IMR-90 (cell line): ENCODE results near the gene STKLD1. TPM values are rescaled to one million over a fixed set of nuclear protein-coding genes. Genes with fewer than 3 reads are reported as not detected.

Experiments used
- ATAC-seq: fragments of 200-7000 bp; cut with Tn5 transposase; 2 replicates; pipeline ENCODE4 v1.9.1; 2020; ENCODE audit warnings: low read depth, mild to moderate bottlenecking, moderate library complexity
- BruUV-seq: library from RNA; stranded (reverse); fragments of 400-500 nt; replicated peaks from 2 replicates; lab custom pipeline; 2021; lab: Mats Ljungman, UMichigan
- CTCF ChIA-PET: fragments of 300-600 bp; formaldehyde crosslinking; extraction: SDS; loops from one replicate; lab custom pipeline; 2021; ENCODE audit warnings: antibody characterized with exemption; lab: Yijun Ruan, JAX
- POLR2A ChIA-PET: fragments of 300-600 bp; sonication (Branson Sonifier 250); formaldehyde crosslinking; loops from one replicate; lab custom pipeline; 2022; ENCODE audit warnings: antibody characterized with exemption; ENCODE audit not compliant: unreplicated experiment; lab: Charles Lee
- DNase-seq: peaks from one replicate; pipeline ENCODE4 v3.0.0; 2013
- H2AFZ ChIP-seq: replicated peaks from 2 replicates; pipeline ENCODE3; 2013; ENCODE audit warnings: low read length, mild to moderate bottlenecking; ENCODE audit not compliant: poor library complexity
- H2AK5ac ChIP-seq: 2 replicates; pipeline ENCODE4 v1.6.1; 2013; ENCODE audit warnings: low read depth, low read length, inconsistent platforms
- H2AK9ac ChIP-seq: replicated peaks from 2 replicates; pipeline ENCODE3; 2013; ENCODE audit warnings: mild to moderate bottlenecking, low read depth, low read length, moderate library complexity; ENCODE audit not compliant: poor library complexity
- H2BK120ac ChIP-seq: 2 replicates; pipeline ENCODE4 v1.6.1; 2013; ENCODE audit warnings: low read depth, low read length, inconsistent platforms
- H2BK15ac ChIP-seq: 3 replicates; pipeline ENCODE4 v1.6.1; 2013; ENCODE audit warnings: low read depth, low read length, inconsistent platforms
- H2BK20ac ChIP-seq: 2 replicates; pipeline ENCODE4 v1.6.1; 2013; ENCODE audit warnings: low read depth, mild to moderate bottlenecking, inconsistent platforms, low read length, moderate library complexity
- H2BK5ac ChIP-seq: 2 replicates; pipeline ENCODE4 v1.6.1; 2013; ENCODE audit warnings: mild to moderate bottlenecking, low read depth, low read length, inconsistent platforms; ENCODE audit not compliant: poor library complexity, severe bottlenecking
- H3K14ac ChIP-seq: replicated peaks from 2 replicates; pipeline ENCODE4 v1.6.1; 2013; ENCODE audit warnings: low read depth, low read length, inconsistent platforms
- H3K18ac ChIP-seq: 2 replicates; pipeline ENCODE4 v1.6.1; 2013; ENCODE audit warnings: low read depth, low read length, control low read depth
- H3K23ac ChIP-seq: 2 replicates; pipeline ENCODE4 v1.6.1; 2013; ENCODE audit warnings: low read depth, low read length, inconsistent platforms
- H3K27ac ChIP-seq: 2 replicates; pipeline ENCODE4 v1.5.1; 2013; ENCODE audit warnings: mild to moderate bottlenecking, control low read depth, low read length; ENCODE audit not compliant: insufficient read depth
- H3K27me3 ChIP-seq: 2 replicates; pipeline ENCODE4 v1.6.1; 2013; ENCODE audit warnings: low read length; ENCODE audit not compliant: control insufficient read depth, insufficient read depth
- H3K36me3 ChIP-seq: 2 replicates; pipeline ENCODE4 v1.6.1; 2013; ENCODE audit warnings: low read length, mixed read lengths; ENCODE audit not compliant: control insufficient read depth, insufficient read depth
- H3K4ac ChIP-seq: 2 replicates; pipeline ENCODE4 v1.6.1; 2013; ENCODE audit warnings: low read depth, low read length, inconsistent platforms
- H3K4me1 ChIP-seq: 2 replicates; pipeline ENCODE4 v1.6.1; 2013; ENCODE audit warnings: low read length, mixed read lengths; ENCODE audit not compliant: control insufficient read depth, insufficient read depth
- H3K4me2 ChIP-seq: 2 replicates; pipeline ENCODE4 v1.6.1; 2013; ENCODE audit warnings: low read depth, mild to moderate bottlenecking, control low read depth, low read length, moderate library complexity
- H3K4me3 ChIP-seq: 2 replicates; pipeline ENCODE4 v1.5.1; 2013; ENCODE audit warnings: low read depth, mild to moderate bottlenecking, control low read depth, low read length, moderate library complexity; ENCODE audit not compliant: insufficient read depth
- H3K56ac ChIP-seq: 2 replicates; pipeline ENCODE4 v1.6.1; 2013; ENCODE audit warnings: low read length, inconsistent platforms; ENCODE audit not compliant: insufficient read depth; ENCODE audit errors: extremely low read depth
- H3K79me1 ChIP-seq, 2 experiments: 2 replicates each; pipeline ENCODE4 v1.6.1; 2013; ENCODE audit warnings: low read length in 2 of 2, inconsistent platforms in 1 of 2, low read depth in 1 of 2
- H3K9ac ChIP-seq: 2 replicates; pipeline ENCODE4 v1.6.1; 2013; ENCODE audit warnings: low read depth, low read length, control low read depth
- H3K9me1 ChIP-seq: 2 replicates; pipeline ENCODE4 v1.6.1; 2013; ENCODE audit warnings: low read length, inconsistent platforms; ENCODE audit not compliant: insufficient read depth
- H3K9me3 ChIP-seq: 2 replicates; pipeline ENCODE4 v1.6.1; 2013; ENCODE audit warnings: low read length; ENCODE audit not compliant: control insufficient read depth, insufficient read depth
- H4K20me1 ChIP-seq: 2 replicates; pipeline ENCODE4 v1.6.1; 2013; ENCODE audit warnings: low read length, inconsistent platforms; ENCODE audit not compliant: insufficient read depth
- H4K5ac ChIP-seq: 2 replicates; pipeline ENCODE4 v1.6.1; 2013; ENCODE audit warnings: mild to moderate bottlenecking, low read depth, low read length, control low read depth
- H4K8ac ChIP-seq, 2 experiments: 2 replicates each; pipeline ENCODE4 v1.6.1; 2013; ENCODE audit warnings: low read depth in 2 of 2, low read length in 2 of 2, control low read depth in 1 of 2, inconsistent platforms in 1 of 2
- H4K91ac ChIP-seq: 2 replicates; pipeline ENCODE4 v1.6.1; 2013; ENCODE audit warnings: low read depth, low read length, inconsistent platforms; ENCODE audit not compliant: insufficient read depth
- CHD1 ChIP-seq: IDR thresholded peaks from 2 replicates; pipeline ENCODE4 v1.6.1; 2012; ENCODE audit warnings: low read depth, low read length, improper control_type of control experiment
- CTCF ChIP-seq: conservative IDR thresholded peaks from 2 replicates; pipeline ENCODE4 v1.5.1; 2012; ENCODE audit warnings: mild to moderate bottlenecking, low read depth, low read length, improper control_type of control experiment
- MAFK ChIP-seq: IDR thresholded peaks from 2 replicates; pipeline ENCODE4 v1.6.1; 2012; ENCODE audit warnings: low read depth, low read length, improper control_type of control experiment
- NFE2L2 ChIP-seq: fragments of 150-350 bp; IDR thresholded peaks from 2 replicates; pipeline ENCODE4 v1.6.1; 2016; ENCODE audit warnings: low read depth, mild to moderate bottlenecking, low read length
- RAD21 ChIP-seq: IDR thresholded peaks from 2 replicates; pipeline ENCODE4 v1.6.1; 2012; ENCODE audit warnings: low read length, improper control_type of control experiment
- RCOR1 ChIP-seq: IDR thresholded peaks from 2 replicates; pipeline ENCODE4 v1.6.1; 2012; ENCODE audit warnings: mild to moderate bottlenecking, low read length, improper control_type of control experiment; ENCODE audit not compliant: insufficient replicate concordance
- RFX5 ChIP-seq: IDR thresholded peaks from 2 replicates; pipeline ENCODE4 v1.8.0; 2012; ENCODE audit warnings: low read depth, mild to moderate bottlenecking, low read length, moderate library complexity
- SMC3 ChIP-seq: fragments of 150-350 bp; IDR thresholded peaks from 2 replicates; pipeline ENCODE4 v1.6.1; 2016; ENCODE audit warnings: low read depth, mild to moderate bottlenecking, antibody characterized with exemption, low read length, moderate library complexity
- USF2 ChIP-seq: fragments of 150-350 bp; IDR thresholded peaks from 2 replicates; pipeline ENCODE4 v1.6.1; 2017; ENCODE audit warnings: mild to moderate bottlenecking, antibody characterized with exemption, low read length, low read depth
- WGBS, 2 experiments: methylation state at CpG; one replicate each; pipeline versions ENCODE4 v1.1.5 to v1.1.7; 2013; ENCODE audit warnings: missing lambda C conversion rate in 2 of 2; ENCODE audit not compliant: insufficient read length in 1 of 2; ENCODE audit errors: extremely low coverage in 2 of 2; 5-methylcytosine and 5-hydroxymethylcytosine counted together
- dilution Hi-C: fragments of 300-500 bp; cut with HindIII; formaldehyde crosslinking; loops from one replicate; pipeline ENCODE4 v1.14.3; 2018; ENCODE audit warnings: low sequenced_read_pairs; ENCODE audit not compliant: unreplicated experiment
- in situ Hi-C: fragments of 300-500 bp; cut with MboI; formaldehyde crosslinking; loops from 3 replicates; pipeline ENCODE4 v1.14.3; 2019; ENCODE audit warnings: low sequenced_read_pairs, inconsistent platforms, mixed read lengths
- intact Hi-C: fragments of 100-400 bp; cut with micrococcal nuclease; formaldehyde crosslinking; loops from 2 replicates; pipeline ENCODE4 v1.10.0; 2022
- polyA plus RNA-seq, 3 experiments: library from polyadenylated mRNA; depleted of rRNA; stranded (reverse); fragments of >200 nt; gene quantifications; 2 replicates each; pipeline ENCODE4 v1.2.3, GENCODE V29; 2012; ENCODE audit warnings: low replicate concordance in 1 of 3
- total RNA-seq: library from RNA; depleted of rRNA; stranded (reverse); fragments of >200 nt; gene quantifications from 2 replicates; pipeline ENCODE4 v1.2.3, GENCODE V29; 2012

The STKLD1 gene
- total and polyA plus RNA-seq, 2 of the 4 experiments (the other 2 are of a cell fraction): 0.54 to 0.65 TPM

- Histone ChIP-seq H2BK120ac (no peak overlapping the region), H3K9me1 (no peaks in the 10 kb centered on the region), H3K9me3 (no peaks in the 10 kb centered on the region), H3K14ac (no peak overlapping the region), H4K8ac (no peak overlapping the region), H4K91ac (no peak overlapping the region), H3K4me2 (no peak overlapping the region), H3K36me3 (no peaks in the 10 kb centered on the region), H3K18ac (no peak overlapping the region), H3K23ac (no peak overlapping the region), H2AK9ac (no peak overlapping the region), H4K20me1 (no peaks in the 10 kb centered on the region; the same call in 1 of the 2 replicates), H3K56ac (no peak overlapping the region), H3K4ac (no peak overlapping the region), H2AK5ac (no peak overlapping the region), H2BK5ac (no peak overlapping the region), H2BK20ac (no peak overlapping the region), H4K5ac (no peak overlapping the region), H3K79me1 (no peaks in the 10 kb centered on the region), H2BK15ac (no peak overlapping the region), H3K27me3 (peaks cover 15% of the 10 kb centered on the region), H3K4me3 (no peak overlapping the region), H2AFZ (no peak overlapping the region), H3K9ac (no peak overlapping the region), H3K27ac (no peak overlapping the region), H3K4me1 (no peaks in the 10 kb centered on the region)
- WGBS, 2 experiments: 64% methylated on average over 5 of the region's 23 CpGs; no CpG with 5 or more reads in 1 of the 2 experiments
- TF ChIP-seq CHD1 (no peak), SMC3 (no peak), MAFK (no peak), USF2 (no peak), CTCF (no peak), RAD21 (no peak), RFX5 (no peak), RCOR1 (no peak), NFE2L2 (no peak)
- ChIA-PET POLR2A (interaction anchor here (1.1 kb wide), 1 partner anchor 14 kb away, joined by 3 read pairs; no protein-coding TSS in a partner anchor), CTCF (no interaction called here)
- DNase-seq: no peak
- in situ Hi-C loops (no loop called here), intact Hi-C loops (no loop called here), dilution Hi-C loops (no loop called here)
- no peak for ATAC-seq
- no TSS peak for BruUV-seq
Observed at GRCh38 chr9:133445293-133445969, 69.3 kb downstream of the STKLD1 start.
